OCI-LY7 (cell line): ENCODE data around the gene RNF224.

Source experiments
- EZH2phosphoT487 ChIP-seq: fragments of 200-600 bp; sonication (generic); IDR thresholded peaks from 2 replicates; pipeline ENCODE4 v1.6.1; 2018; ENCODE audit warnings: low read depth, borderline replicate concordance, mild to moderate bottlenecking, mixed run types, antibody characterized with exemption, low read length, moderate library complexity, mixed read lengths
- TF ChIP-seq, protein P1 (sequence below): fragments of 200-600 bp; sonication (generic); conservative IDR thresholded peaks from 2 replicates; pipeline ENCODE4 v1.5.1; 2014; ENCODE audit warnings: mild to moderate bottlenecking, antibody characterized with exemption, low read length, moderate library complexity, mixed read lengths

DNA sequence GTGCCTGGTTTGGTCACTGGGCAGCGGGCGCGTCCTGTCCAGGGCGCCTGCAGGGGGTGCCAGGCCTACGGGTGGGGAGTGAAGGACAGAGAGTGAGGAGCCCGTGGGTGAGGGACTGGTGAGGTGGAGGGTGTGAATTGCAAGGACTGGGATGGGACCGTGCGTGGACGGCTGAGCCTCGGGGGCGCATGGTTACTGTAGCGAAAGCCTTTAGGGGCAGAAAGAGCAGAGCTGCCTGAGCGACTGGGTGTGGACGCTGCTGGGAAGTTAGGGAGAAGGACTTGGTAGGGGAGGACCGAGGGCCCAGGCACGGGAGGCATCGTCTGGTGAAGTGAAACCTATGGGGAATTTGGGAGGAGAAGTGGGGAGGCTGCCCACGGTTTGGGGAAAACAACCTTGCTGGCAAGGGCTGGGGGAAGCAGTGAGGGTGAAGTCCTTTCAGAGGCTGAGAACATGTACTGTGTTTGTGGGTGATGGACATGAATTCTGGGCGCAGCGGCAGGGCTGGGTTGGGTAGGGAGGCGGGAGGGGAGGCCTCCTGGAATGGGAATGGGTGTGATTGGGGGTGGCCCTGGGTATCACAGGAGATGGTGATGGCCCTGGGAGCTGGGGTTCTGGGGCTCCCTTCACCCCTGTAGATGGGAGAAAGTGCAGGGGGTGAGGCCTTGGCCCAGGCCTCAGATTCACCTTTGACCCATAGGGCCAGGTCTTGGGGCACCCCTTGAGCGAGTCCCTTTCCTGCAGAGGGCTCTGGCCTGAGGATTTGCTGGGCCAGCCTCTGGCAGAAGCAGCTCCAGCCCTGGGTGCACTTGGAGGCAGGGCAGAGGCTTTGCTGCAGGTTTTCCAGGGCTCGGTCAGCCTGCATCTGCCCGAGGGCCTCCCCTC lies 48.5 kb downstream of the RNF224 start:
- TF ChIP-seq, protein P1, sequence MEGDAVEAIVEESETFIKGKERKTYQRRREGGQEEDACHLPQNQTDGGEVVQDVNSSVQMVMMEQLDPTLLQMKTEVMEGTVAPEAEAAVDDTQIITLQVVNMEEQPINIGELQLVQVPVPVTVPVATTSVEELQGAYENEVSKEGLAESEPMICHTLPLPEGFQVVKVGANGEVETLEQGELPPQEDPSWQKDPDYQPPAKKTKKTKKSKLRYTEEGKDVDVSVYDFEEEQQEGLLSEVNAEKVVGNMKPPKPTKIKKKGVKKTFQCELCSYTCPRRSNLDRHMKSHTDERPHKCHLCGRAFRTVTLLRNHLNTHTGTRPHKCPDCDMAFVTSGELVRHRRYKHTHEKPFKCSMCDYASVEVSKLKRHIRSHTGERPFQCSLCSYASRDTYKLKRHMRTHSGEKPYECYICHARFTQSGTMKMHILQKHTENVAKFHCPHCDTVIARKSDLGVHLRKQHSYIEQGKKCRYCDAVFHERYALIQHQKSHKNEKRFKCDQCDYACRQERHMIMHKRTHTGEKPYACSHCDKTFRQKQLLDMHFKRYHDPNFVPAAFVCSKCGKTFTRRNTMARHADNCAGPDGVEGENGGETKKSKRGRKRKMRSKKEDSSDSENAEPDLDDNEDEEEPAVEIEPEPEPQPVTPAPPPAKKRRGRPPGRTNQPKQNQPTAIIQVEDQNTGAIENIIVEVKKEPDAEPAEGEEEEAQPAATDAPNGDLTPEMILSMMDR: no peak
- no peak for TF ChIP-seq EZH2phosphoT487
